ENCODE results near the gene PLA2G1B.

DNA sequence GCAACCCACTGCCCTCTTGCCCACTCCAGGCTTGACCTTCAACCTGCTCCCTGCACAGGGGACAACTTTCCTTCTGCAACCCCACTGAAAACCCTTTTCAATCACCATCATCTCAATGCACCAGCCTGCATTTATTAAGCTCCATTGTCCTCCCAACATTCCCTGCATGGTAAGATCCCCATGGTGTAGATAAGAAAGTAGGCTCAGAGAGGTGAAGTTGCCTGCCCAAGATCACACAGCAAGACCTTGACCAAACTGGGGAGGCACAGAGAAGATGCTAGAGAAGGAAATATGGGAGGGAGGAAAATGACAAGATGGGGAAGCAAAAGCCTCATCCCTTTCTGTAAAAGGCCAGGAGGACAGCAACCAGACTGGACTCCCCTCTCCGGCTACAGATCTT is 31.5 kb upstream of the PLA2G1B start:
- TF ChIP-seq FOXP2 (optimal IDR thresholded peaks at IDR 0.05; ENCODE audit: borderline replicate concordance, extremely low read depth, extremely low read length, insufficient read depth) (no peak), POLR2AphosphoS5 (IDR thresholded peaks at IDR 0.05; ENCODE audit: low read depth, low read length) (no peak), SIN3A (IDR thresholded peaks at IDR 0.05; ENCODE audit: borderline replicate concordance, insufficient read depth, low read length) (no peak), TAF1 (IDR thresholded peaks at IDR 0.05; ENCODE audit: borderline replicate concordance, insufficient read depth, low read length) (no peak)
- TF ChIP-seq, protein P1, sequence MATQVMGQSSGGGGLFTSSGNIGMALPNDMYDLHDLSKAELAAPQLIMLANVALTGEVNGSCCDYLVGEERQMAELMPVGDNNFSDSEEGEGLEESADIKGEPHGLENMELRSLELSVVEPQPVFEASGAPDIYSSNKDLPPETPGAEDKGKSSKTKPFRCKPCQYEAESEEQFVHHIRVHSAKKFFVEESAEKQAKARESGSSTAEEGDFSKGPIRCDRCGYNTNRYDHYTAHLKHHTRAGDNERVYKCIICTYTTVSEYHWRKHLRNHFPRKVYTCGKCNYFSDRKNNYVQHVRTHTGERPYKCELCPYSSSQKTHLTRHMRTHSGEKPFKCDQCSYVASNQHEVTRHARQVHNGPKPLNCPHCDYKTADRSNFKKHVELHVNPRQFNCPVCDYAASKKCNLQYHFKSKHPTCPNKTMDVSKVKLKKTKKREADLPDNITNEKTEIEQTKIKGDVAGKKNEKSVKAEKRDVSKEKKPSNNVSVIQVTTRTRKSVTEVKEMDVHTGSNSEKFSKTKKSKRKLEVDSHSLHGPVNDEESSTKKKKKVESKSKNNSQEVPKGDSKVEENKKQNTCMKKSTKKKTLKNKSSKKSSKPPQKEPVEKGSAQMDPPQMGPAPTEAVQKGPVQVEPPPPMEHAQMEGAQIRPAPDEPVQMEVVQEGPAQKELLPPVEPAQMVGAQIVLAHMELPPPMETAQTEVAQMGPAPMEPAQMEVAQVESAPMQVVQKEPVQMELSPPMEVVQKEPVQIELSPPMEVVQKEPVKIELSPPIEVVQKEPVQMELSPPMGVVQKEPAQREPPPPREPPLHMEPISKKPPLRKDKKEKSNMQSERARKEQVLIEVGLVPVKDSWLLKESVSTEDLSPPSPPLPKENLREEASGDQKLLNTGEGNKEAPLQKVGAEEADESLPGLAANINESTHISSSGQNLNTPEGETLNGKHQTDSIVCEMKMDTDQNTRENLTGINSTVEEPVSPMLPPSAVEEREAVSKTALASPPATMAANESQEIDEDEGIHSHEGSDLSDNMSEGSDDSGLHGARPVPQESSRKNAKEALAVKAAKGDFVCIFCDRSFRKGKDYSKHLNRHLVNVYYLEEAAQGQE (IDR thresholded peaks at IDR 0.05; ENCODE audit: insufficient read depth in 1 of 2, low read depth in 2 of 2, low read length in 2 of 2): no peak
